CD14-positive monocyte (primary cell): Measurements from ENCODE around the gene OGFOD3. TPM values are rescaled to one million over a fixed set of nuclear protein-coding genes. Genes with fewer than 3 reads are reported as not detected.

Experiments
- DNase-seq, 3 donors: peaks; one replicate each; pipeline ENCODE4 v3.0.0-alpha.2; 2011 to 2022
- H2AFZ ChIP-seq: 2 replicates; pipeline ENCODE4 v1.6.0; 2012; ENCODE audit warnings: mild to moderate bottlenecking, low read depth, low read length, inconsistent platforms; ENCODE audit not compliant: insufficient read depth, poor library complexity, severe bottlenecking
- H3K27ac ChIP-seq, 2 donors: 1 replicate in 1 of 2; 2 replicates in 1 of 2; pipeline ENCODE4 v1.5.1; 2012 to 2013; ENCODE audit warnings: low read length in 2 of 2, control low read depth in 1 of 2, inconsistent platforms in 1 of 2, low read depth in 1 of 2, mild to moderate bottlenecking in 1 of 2
- H3K27me3 ChIP-seq, 2 donors: one replicate each; pipeline versions ENCODE4 v1.6.0 to v1.6.1; 2011 to 2013; ENCODE audit warnings: low read length in 2 of 2; ENCODE audit not compliant: control insufficient read depth in 2 of 2, insufficient read depth in 2 of 2
- H3K36me3 ChIP-seq, 2 donors: replicated peaks in 1 of 2; 1 replicate in 1 of 2; 2 replicates in 1 of 2; pipeline versions ENCODE4 v1.5.1 to v1.6.1; 2012 to 2013; ENCODE audit warnings: low read length in 2 of 2, control low read depth in 1 of 2, inconsistent platforms in 1 of 2, mild to moderate bottlenecking in 1 of 2; ENCODE audit not compliant: insufficient read depth in 2 of 2, control insufficient read depth in 1 of 2
- H3K4me1 ChIP-seq, 2 donors: 1 replicate in 1 of 2; 2 replicates in 1 of 2; pipeline versions ENCODE4 v1.5.1 to v1.6.1; 2012 to 2013; ENCODE audit warnings: low read length in 2 of 2, control low read depth in 1 of 2, inconsistent platforms in 1 of 2, mild to moderate bottlenecking in 1 of 2, moderate library complexity in 1 of 2; ENCODE audit not compliant: insufficient read depth in 2 of 2, control insufficient read depth in 1 of 2
- H3K4me2 ChIP-seq: replicated peaks from 2 replicates; pipeline ENCODE3; 2012; ENCODE audit warnings: low read length, moderate library complexity, mild to moderate bottlenecking; ENCODE audit not compliant: poor library complexity, severe bottlenecking; ENCODE audit errors: extremely low read depth
- H3K4me3 ChIP-seq, 3 experiments: fragments of 200-600 bp in 1 of 3; sonication (generic) in 1 of 3; replicated peaks in 1 of 3; 1 replicate in 2 of 3; 2 replicates in 1 of 3; pipeline ENCODE4 v1.5.1; 2011 to 2013; ENCODE audit warnings: low read length in 3 of 3, mild to moderate bottlenecking in 3 of 3, control low read depth in 2 of 3, low read depth in 2 of 3, inconsistent platforms in 1 of 3, moderate library complexity in 1 of 3
- H3K79me2 ChIP-seq: 2 replicates; pipeline ENCODE4 v1.6.0; 2012; ENCODE audit warnings: mild to moderate bottlenecking, control low read depth, inconsistent platforms, low read length, moderate library complexity; ENCODE audit not compliant: insufficient read depth
- H3K9ac ChIP-seq: 2 replicates; pipeline ENCODE4 v1.6.0; 2017; ENCODE audit warnings: low read length, mild to moderate bottlenecking; ENCODE audit not compliant: insufficient read depth, poor library complexity, severe bottlenecking
- H3K9me3 ChIP-seq, 2 donors: replicated peaks in 1 of 2; 1 replicate in 1 of 2; 2 replicates in 1 of 2; pipeline versions ENCODE4 v1.5.1 to v1.6.1; 2012 to 2013; ENCODE audit warnings: low read length in 2 of 2, control low read depth in 1 of 2; ENCODE audit not compliant: control insufficient read depth in 1 of 2, insufficient read depth in 1 of 2
- H4K20me1 ChIP-seq: 2 replicates; pipeline ENCODE4 v1.6.0; 2012; ENCODE audit warnings: mild to moderate bottlenecking, low read length, control low read depth, moderate library complexity; ENCODE audit not compliant: insufficient read depth
- H3K27ac Mint-ChIP-seq, 7 donors: one replicate each; pipeline ENCODE4 v1.8.0; 2020; ENCODE audit warnings: mild to moderate bottlenecking in 7 of 7, mixed read lengths in 7 of 7, moderate library complexity in 6 of 7, inconsistent platforms in 2 of 7
- H3K27me3 Mint-ChIP-seq, 3 donors: one replicate each; pipeline ENCODE4 v1.8.0; 2021 to 2022; ENCODE audit warnings: low read depth in 3 of 3, mild to moderate bottlenecking in 3 of 3, mixed read lengths in 3 of 3, moderate library complexity in 3 of 3, inconsistent platforms in 1 of 3
- H3K36me3 Mint-ChIP-seq, 2 donors: one replicate each; pipeline ENCODE4 v1.8.0; 2020; ENCODE audit warnings: mixed read lengths in 2 of 2, inconsistent platforms in 1 of 2, mild to moderate bottlenecking in 1 of 2
- H3K4me1 Mint-ChIP-seq: one replicate; pipeline ENCODE4 v1.8.0; 2020; ENCODE audit warnings: mild to moderate bottlenecking, mixed read lengths
- H3K4me3 Mint-ChIP-seq, 2 donors: one replicate each; pipeline ENCODE4 v1.8.0; 2020; ENCODE audit warnings: mild to moderate bottlenecking in 2 of 2, mixed read lengths in 2 of 2, moderate library complexity in 1 of 2
- H3K9me3 Mint-ChIP-seq, 7 donors: one replicate each; pipeline ENCODE4 v1.8.0; 2020 to 2022; ENCODE audit warnings: mixed read lengths in 7 of 7, mild to moderate bottlenecking in 6 of 7, moderate library complexity in 6 of 7, inconsistent platforms in 2 of 7
- WGBS: methylation state at CpG from one replicate; pipeline ENCODE4 v1.1.5; 2013; ENCODE audit warnings: missing lambda C conversion rate; ENCODE audit not compliant: insufficient coverage; 5-methylcytosine and 5-hydroxymethylcytosine counted together
- intact Hi-C, 2 donors: fragments of 100-400 bp; cut with micrococcal nuclease; formaldehyde crosslinking; loops; one replicate each; pipeline versions ENCODE4 v1.15.0 to v1.15.1; 2023
- polyA plus RNA-seq, 3 donors: library from polyadenylated mRNA; depleted of rRNA in 1 of 3; unstranded in 2 of 3; stranded (reverse) in 1 of 3; fragments of 300-500 nt in 2 of 3; fragments of >200 nt in 1 of 3; fragmentation: Illumina TruSeq in 2 of 3; gene quantifications; 1 replicate in 2 of 3; 2 replicates in 1 of 3; pipeline ENCODE4 v1.2.3, GENCODE V29; 2012 to 2021
- TF ChIP-seq, protein P1 (sequence below): fragments of 200-600 bp; IDR thresholded peaks from one replicate; pipeline ENCODE4 v1.8.0; 2022; ENCODE audit warnings: antibody characterized with exemption, mild to moderate bottlenecking

OGFOD3 gene
- polyA plus RNA-seq, 3 donors, result 17.9 to 36.4 (median 25.2) TPM

DNA sequence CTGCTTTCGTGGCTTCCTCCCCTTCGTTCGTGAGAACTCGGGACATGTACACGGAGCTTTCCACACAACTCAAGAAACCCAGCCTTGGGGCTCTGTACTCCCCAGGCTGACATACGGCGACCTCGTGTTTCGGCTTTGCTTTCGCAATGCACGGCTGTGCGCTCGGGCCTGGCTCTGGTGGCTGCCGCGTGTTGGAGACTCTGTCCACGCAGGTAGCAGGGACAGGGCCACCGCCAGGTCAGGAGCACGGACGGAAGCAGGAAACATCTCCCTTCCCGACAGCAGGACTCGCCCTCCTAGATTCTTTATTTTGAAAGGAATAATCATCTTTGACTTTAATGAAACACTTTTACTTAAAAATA lies 29.5 kb downstream of the OGFOD3 start:
- H3K36me3 Mint-ChIP-seq, result peaks cover 19 to 25% of the 10 kb centered on the region in 2 donors
- TF ChIP-seq, protein P1, sequence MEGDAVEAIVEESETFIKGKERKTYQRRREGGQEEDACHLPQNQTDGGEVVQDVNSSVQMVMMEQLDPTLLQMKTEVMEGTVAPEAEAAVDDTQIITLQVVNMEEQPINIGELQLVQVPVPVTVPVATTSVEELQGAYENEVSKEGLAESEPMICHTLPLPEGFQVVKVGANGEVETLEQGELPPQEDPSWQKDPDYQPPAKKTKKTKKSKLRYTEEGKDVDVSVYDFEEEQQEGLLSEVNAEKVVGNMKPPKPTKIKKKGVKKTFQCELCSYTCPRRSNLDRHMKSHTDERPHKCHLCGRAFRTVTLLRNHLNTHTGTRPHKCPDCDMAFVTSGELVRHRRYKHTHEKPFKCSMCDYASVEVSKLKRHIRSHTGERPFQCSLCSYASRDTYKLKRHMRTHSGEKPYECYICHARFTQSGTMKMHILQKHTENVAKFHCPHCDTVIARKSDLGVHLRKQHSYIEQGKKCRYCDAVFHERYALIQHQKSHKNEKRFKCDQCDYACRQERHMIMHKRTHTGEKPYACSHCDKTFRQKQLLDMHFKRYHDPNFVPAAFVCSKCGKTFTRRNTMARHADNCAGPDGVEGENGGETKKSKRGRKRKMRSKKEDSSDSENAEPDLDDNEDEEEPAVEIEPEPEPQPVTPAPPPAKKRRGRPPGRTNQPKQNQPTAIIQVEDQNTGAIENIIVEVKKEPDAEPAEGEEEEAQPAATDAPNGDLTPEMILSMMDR, result no peak

DNA sequence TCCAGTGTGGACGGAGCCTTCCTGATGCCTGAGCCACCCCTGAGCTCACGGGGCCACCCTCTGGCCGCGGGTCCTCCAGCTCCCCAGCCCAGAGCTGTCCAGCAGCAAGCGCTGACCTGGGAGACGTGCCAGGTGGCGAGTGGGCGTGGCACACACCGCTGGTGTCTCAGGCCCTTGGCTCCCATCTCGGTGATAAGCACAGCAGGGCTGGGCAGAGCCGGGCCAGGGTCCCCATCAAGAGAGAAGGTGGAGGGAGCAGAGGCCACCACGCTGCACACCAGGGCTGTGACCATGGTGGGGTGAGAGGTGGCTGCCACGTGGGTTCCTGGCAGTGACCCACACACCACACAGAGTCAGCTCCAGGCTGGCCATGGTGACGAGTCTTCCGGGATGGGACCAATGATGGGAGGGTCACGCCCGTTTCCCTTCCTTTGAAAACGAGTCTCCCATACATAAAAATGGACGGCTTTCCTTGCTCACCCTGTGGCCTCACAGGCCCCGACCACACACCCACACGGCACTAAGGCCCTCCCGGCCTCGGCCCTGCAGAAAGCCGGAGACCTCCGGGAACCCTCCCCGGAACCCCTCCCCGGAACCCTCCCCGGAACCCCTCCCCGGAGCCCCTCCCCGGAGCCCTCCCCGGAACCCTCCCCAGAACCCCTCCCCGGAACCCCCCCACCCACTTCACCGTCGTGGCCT lies 30.0 kb downstream of the OGFOD3 start:
- Histone ChIP-seq H3K9ac (no peak overlapping the region), H3K79me2 (no peaks in the 10 kb centered on the region), H3K4me1 (peaks cover 10 to 11% of the 10 kb centered on the region in 2 donors), H3K4me3 (no peak overlapping the region), H2AFZ (no peak overlapping the region), H3K4me2 (no peak overlapping the region), H3K9me3 (no peaks in the 10 kb centered on the region), H3K36me3 (peaks cover 0 to 19% of the 10 kb centered on the region in 2 donors), H3K27me3 (peaks cover 0 to 29% of the 10 kb centered on the region in 2 donors), H4K20me1 (no peaks in the 10 kb centered on the region), H3K27ac (no peak overlapping the region)
- 80% methylated on average over 17 of the region's 34 CpGs for WGBS
- no peak for DNase-seq
- Mint-ChIP-seq H3K4me3 (no peak overlapping the region), H3K9me3 (peaks cover 0 to 6% (median 0%) of the 10 kb centered on the region in 7 donors), H3K27ac (no peak overlapping the region), H3K36me3 (peaks cover 15 to 20% of the 10 kb centered on the region in 2 donors), H3K4me1 (peaks cover 14% of the 10 kb centered on the region), H3K27me3 (peaks cover 15 to 40% (median 31%) of the 10 kb centered on the region in 3 donors)
- intact Hi-C loops, result no loop called here
- TF ChIP-seq, protein P1, result no peak

More for the DNA sequence above, 29.5 kb downstream of the OGFOD3 start:
- peaks cover 10 to 11% of the 10 kb centered on the region in 2 donors for H3K4me1 ChIP-seq
- H3K4me1 Mint-ChIP-seq, result peaks cover 14% of the 10 kb centered on the region
- 30% methylated on average over 17 of the region's 21 CpGs for WGBS
- H3K27ac ChIP-seq, result no peak overlapping the region
- no peak overlapping the region for H3K9ac ChIP-seq
- H3K9me3 Mint-ChIP-seq, result peaks cover 0 to 6% (median 0%) of the 10 kb centered on the region in 7 donors
- peaks cover 0 to 27% of the 10 kb centered on the region in 2 donors for H3K27me3 ChIP-seq
- H4K20me1 ChIP-seq, result no peaks in the 10 kb centered on the region
- H3K27me3 Mint-ChIP-seq, result peaks cover 13 to 40% (median 33%) of the 10 kb centered on the region in 3 donors
- H3K4me2 ChIP-seq, result no peak overlapping the region
- peaks cover 0 to 20% of the 10 kb centered on the region in 2 donors for H3K36me3 ChIP-seq
- H3K9me3 ChIP-seq, result no peaks in the 10 kb centered on the region
- H3K27ac Mint-ChIP-seq, result no peak overlapping the region
- no peak overlapping the region for H2AFZ ChIP-seq
- H3K4me3 ChIP-seq, result no peak overlapping the region
- DNase-seq, result no peak
- no peak overlapping the region for H3K4me3 Mint-ChIP-seq
- no peaks in the 10 kb centered on the region for H3K79me2 ChIP-seq
- intact Hi-C loops, result no loop called here
